Measurements from ENCODE around the gene INHBC. TPM values are rescaled to one million over a fixed set of nuclear protein-coding genes. Genes with fewer than 3 reads are reported as not detected.
"Not testable (repeated sequence)": the region's sequence is repeated elsewhere in the genome, so short reads cannot be mapped to it uniquely, and the experiment has no call there.

The INHBC gene
- total RNA-seq, 4 donors from 2014 or later, result 0.33 to 0.63 (median 0.54) TPM; not detected in 1

DNA sequence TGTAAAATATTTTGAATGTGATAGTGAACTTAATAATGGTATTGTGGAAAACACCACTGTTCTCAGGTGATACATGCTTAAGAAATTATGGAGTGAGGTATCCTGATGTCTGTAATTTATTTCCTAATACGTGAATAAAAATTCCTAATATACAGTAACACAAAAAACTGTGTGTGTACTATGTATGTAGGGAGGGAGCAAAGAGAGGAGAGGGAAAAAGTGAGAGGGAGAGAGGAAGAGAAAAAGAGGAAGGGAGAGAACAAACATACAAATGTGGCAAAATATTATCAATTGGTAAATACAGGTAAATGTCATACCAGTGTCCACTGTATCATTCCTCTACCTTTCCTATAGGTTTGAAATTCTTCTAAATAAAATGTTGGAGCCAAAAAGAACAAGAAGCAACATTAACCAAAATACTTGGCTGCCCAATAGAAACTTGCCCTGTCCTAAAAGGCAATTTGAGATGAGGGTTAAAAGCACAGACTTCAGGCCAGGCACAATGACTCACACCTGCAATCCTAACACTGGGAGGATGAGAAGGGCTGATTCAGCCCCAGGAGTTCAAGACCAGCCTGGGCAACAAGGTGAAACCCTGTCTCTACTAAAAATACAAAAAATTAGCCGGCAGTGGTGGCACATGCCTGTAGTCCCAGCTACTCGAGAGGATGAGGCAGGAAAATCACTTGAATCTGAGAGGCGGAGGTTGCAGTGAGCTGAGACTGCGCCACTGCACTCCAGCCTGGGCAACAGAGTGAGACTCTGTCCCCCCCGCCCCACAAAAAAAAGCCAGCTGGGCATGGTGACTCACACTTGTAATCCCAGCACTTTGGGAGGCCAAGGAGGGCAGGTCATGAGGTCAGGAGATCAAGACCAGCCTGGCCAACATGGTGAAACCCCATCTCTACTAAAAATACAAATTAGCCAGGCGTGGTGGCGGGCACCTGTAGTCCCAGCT lies 18.3 kb upstream of the INHBC start:
- TF ChIP-seq POLR2A (IDR thresholded peaks at IDR 0.05), result no peak
- TF ChIP-seq, protein P1, sequence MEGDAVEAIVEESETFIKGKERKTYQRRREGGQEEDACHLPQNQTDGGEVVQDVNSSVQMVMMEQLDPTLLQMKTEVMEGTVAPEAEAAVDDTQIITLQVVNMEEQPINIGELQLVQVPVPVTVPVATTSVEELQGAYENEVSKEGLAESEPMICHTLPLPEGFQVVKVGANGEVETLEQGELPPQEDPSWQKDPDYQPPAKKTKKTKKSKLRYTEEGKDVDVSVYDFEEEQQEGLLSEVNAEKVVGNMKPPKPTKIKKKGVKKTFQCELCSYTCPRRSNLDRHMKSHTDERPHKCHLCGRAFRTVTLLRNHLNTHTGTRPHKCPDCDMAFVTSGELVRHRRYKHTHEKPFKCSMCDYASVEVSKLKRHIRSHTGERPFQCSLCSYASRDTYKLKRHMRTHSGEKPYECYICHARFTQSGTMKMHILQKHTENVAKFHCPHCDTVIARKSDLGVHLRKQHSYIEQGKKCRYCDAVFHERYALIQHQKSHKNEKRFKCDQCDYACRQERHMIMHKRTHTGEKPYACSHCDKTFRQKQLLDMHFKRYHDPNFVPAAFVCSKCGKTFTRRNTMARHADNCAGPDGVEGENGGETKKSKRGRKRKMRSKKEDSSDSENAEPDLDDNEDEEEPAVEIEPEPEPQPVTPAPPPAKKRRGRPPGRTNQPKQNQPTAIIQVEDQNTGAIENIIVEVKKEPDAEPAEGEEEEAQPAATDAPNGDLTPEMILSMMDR (IDR thresholded peaks at IDR 0.05), result no peak
- Histone ChIP-seq H3K36me3 (no peaks in the 10 kb centered on the region), H3K9me3 (no peaks in the 10 kb centered on the region), H3K27ac (no peak overlapping the region), H3K4me1 (peaks cover 0 to 5% of the 10 kb centered on the region in 2 donors), H3K27me3 (no peaks in the 10 kb centered on the region), H3K4me3 (replicated peaks in 1 of 3) (no peak overlapping the region)
- intact Hi-C loops (cut with DNase I), result no loop called here
- peak in 1 of 2 donors; percentile 14 for DNase-seq
- 84 to 85% methylated on average over 8 of the region's 8 CpGs for WGBS, 2 donors

- intact Hi-C loops (cut with DNase I), result no loop called here
These were observed 16.3 kb upstream of the INHBC start for GRCh38 chr12:57418255-57418654.

DNA sequence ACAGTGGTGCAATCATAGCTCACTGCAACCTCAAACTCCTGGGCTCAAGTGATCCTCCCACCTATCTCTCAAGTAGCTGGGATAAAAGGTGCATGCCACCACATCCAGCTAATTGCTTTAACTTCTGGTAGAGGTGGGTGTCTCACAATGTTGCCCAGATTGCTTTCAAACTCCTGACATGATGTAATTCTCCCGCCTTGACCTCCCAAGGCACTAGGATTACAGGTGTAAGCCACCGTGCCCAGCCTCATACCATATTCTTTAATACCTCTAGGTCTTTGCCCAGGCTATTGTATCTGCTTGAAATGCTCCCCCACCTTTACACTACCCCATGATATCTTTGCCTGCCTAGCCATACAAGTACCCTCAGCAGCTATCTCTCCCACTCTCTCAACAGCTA lies 15.1 kb upstream of the INHBC start:
- Histone ChIP-seq H3K27me3 (no peaks in the 10 kb centered on the region), H3K36me3 (no peaks in the 10 kb centered on the region), H3K27ac (no peak overlapping the region), H3K4me1 (peaks cover 0 to 5% of the 10 kb centered on the region in 2 donors), H3K9me3 (no peaks in the 10 kb centered on the region), H3K4me3 (replicated peaks in 1 of 3) (no peak overlapping the region)
- TF ChIP-seq, protein P1 (IDR thresholded peaks at IDR 0.05), result no peak
- no peak for TF ChIP-seq POLR2A (IDR thresholded peaks at IDR 0.05)
- WGBS, 2 donors, result 100% methylated on average over 2 of the region's 2 CpGs
- no peak for DNase-seq
- intact Hi-C loops (cut with DNase I), result no loop called here

More at GRCh38 chr12:57418255-57418654, 16.3 kb upstream of the INHBC start:
- Histone ChIP-seq H3K27me3 (no peaks in the 10 kb centered on the region), H3K36me3 (no peaks in the 10 kb centered on the region), H3K9me3 (no peaks in the 10 kb centered on the region), H3K4me3 (replicated peaks in 1 of 3) (no peak overlapping the region), H3K4me1 (peaks cover 0 to 5% of the 10 kb centered on the region in 2 donors), H3K27ac (no peak overlapping the region)
- TF ChIP-seq, protein P1 (IDR thresholded peaks at IDR 0.05), result no peak
- 85 to 91% methylated on average over 9 of the region's 9 CpGs for WGBS, 2 donors
- DNase-seq, result no peak

GRCh38 chr12:57420482-57420881 lies 14.1 kb upstream of the INHBC start:
- 92 to 97% methylated on average over 5 of the region's 5 CpGs for WGBS, 2 donors
- intact Hi-C loops (cut with DNase I), result no loop called here

GRCh38 chr12:57426948-57427347 lies 7.6 kb upstream of the INHBC start:
- H3K27me3 ChIP-seq; H3K9me3 ChIP-seq; H3K4me3 ChIP-seq (replicated peaks in 1 of 3); H3K27ac ChIP-seq; intact Hi-C loops (cut with DNase I); DNase-seq; H3K36me3 ChIP-seq: not testable (repeated sequence)
- peaks cover 10 to 20% of the 10 kb centered on the region in 2 donors for H3K4me1 ChIP-seq
- 93 to 95% methylated on average over 10 of the region's 10 CpGs for WGBS, 2 donors

More at GRCh38 chr12:57420482-57420881, 14.1 kb upstream of the INHBC start:
- H3K9me3 ChIP-seq, result no peaks in the 10 kb centered on the region
- no peak for TF ChIP-seq POLR2A (IDR thresholded peaks at IDR 0.05)
- TF ChIP-seq, protein P1 (IDR thresholded peaks at IDR 0.05), result no peak
- H3K4me3 ChIP-seq (replicated peaks in 1 of 3), result no peak overlapping the region
- H3K4me1 ChIP-seq, result peaks cover 0 to 5% of the 10 kb centered on the region in 2 donors
- no peaks in the 10 kb centered on the region for H3K27me3 ChIP-seq
- no peaks in the 10 kb centered on the region for H3K36me3 ChIP-seq
- no peak overlapping the region for H3K27ac ChIP-seq
- DNase-seq, result no peak
